Fibroblast of the conjunctiva (primary cell): Measurements from ENCODE around the gene KCNT1.

Experiments used
- DNase-seq: peaks from one replicate; pipeline ENCODE4 v3.0.0-alpha.2; 2010; ENCODE audit warnings: low read depth

The KCNT1 gene

DNA sequence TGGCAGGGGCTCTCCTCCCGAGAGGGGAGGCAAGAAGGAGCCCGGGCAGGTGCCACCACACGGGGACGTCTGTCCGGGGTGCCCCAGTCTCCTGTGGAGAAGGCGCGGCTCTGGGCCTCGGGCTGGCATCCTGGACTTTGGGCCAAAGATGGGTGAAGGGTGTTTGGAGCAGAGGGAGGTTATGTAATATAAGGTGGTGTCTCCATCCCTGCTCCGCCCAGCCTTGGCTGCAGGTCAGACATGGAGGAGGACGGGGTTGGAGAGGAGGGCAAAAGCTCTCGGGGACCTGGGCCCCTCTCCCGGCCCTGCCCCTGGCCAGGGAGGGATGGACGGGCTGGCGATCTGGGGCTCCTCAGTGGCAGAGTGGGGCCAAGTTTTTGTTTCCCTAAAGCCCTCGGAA lies 1.5 kb upstream of the KCNT1 start:
- no peak for DNase-seq

DNA sequence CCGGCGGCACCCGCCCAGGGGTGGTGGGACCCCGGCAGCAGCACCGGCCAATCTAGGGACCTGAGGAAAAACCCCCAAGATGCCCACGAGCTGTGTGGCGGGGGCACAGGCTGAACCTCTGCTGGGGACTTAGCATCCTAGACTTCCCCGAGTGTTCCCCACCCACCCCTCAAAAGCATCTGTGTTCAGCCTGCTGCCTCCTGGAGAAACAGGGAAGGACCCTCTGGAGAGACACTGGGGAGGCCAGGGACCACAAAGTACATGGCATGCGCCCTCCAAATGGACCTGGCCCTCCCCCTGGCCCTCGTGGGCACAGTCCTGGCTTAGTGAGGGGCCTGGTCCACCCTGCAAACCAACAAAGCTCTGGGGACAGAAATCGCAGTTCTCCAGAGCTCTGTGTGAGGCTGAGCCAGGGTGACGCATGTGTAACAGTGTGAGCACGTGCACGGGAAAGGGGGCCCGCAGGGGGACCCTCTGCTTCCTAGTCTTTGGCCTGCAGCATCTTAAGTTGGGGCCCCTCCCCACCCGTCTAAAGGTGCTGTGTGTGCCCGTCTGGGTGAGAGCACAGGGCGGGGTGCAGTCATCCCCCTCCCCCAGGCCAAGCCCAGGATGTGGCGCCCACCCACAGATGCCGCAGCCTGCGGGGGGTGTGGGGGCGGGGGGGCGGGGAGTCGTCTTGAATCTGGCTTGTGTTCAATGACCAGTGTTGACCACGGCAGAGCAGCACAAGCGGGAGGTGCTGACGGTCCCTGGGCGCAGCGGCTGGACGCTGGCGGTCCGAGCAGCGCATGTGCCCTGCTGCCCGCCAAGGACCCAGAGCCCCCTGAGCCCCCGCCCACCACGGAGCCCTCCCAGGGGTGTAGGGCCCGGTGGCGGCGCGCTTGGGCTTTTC lies 672 bp upstream of the KCNT1 start:
- DNase-seq, result no peak

DNA sequence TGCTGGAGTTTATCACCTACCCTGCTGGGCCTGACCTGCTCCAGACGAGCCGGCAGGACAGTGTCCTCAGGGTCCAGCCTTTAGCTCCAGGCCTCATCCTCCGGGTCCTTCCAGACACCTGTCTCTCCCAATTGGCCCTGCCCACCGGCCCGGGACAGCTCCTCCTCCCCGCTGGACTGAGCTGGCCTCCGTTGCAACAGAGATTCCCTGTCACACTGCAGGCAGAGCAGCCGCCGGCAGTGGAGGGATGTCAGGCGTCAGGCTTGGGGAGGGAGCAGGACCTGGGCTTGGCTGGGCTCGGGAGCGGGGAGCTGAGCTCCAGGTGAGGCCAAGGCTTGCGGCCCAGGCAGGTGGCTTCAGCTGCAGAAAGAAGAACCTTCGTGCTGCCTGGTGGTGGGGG lies 1.7 kb downstream of the KCNT1 start:
- no peak for DNase-seq

DNA sequence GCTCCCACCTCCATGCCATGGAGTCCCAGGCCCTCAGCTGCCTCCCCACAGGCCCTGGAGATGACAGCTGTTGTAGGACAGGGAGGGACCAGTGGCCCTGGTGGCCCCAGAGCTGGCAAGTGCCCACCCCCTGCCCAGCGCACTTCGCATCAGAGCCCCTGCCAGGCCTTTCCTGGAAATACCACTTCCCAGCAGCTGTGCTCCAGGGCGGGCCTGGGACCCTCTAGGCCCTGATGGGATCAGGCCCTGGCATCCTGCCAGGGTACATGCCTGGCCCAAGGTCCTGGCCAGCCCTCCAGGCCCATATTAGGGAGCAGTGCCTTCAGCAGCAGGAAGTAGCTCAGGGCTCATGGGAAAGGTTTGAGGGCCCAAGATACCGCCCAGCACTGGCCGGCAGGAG lies 2.5 kb downstream of the KCNT1 start:
- DNase-seq, result no peak

DNA sequence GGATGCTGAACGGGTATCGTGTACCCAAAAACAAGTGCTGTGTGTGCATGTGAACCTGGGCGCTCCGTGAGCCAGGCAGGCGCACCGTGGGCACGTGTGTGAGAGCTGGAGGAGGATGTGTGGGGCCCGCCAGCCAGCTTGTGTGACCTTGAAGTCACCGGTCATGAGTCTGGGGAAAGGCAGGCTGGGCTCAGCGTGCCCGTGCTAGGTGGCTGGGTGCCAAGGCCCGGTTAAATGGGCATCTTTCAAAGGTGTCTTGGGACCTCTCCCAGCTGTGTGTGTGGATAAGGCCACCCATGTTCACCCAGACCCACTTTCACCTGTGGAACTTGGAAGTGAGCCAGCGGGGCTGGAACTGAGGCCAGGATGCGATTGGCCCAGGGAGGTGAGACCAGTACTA lies 3.4 kb downstream of the KCNT1 start:
- no peak for DNase-seq

DNA sequence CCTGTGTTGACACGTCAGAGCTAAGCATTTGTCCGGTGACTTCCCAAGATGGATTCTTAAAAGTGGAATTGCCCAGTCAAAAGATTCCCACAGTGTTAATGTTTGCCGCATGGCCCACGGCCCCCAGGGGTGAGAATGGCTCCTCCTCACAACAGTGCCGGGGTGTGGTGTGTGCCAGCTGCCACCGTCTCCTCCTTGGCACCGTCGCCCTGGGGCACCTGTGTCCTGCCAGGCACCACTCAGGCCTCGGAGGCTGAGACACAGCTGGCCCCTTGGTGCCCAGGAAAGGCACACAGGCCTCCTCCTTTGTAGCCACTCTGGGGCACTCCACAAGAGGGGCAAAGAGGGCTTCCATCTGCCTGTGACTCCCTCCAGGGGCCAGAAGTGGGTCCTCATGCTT lies 4.3 kb downstream of the KCNT1 start:
- DNase-seq, result no peak

DNA sequence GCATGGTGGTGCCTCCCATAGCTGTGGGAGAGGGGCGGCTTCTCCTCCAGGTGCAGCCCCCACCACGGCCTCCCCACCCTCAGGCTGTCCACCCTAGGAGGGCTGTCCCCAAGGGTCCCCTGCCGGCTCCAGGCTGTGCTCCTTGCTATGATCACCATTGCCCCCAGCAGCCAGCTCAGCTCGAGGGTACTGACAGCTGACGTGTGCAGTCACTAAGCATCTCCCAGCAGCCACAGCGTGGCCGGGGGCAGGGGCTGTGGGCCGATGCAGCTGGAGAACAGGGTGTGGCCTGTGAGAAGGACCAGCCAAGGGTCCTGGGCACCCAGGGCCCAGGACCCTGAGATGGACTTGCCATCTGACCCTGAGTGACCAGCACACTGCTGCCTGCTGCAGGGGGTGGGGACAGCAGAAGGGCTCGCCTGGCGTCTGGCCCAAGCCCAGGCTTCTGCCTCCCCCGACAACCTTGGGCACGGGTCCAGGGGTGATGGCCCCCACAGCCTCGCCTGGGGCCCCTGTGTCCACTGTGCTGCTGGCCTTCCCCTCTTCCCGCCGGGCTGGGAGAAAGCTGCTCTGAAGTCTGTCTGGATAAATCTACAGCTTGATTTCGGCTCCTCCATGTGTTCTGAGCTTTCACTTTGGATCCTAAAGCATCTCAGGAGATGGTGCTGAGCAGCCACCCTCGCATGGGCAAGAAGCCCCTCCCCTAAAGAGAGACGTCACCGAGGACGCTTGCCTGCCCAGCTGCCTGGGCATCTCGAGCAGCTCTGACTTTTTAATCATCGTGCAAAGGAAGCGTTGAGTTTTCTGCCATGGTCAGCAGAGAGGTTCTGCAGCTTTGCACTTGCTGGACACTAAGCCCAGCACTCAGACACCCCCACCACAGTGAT lies 5.5 kb downstream of the KCNT1 start:
- DNase-seq, result no peak

DNA sequence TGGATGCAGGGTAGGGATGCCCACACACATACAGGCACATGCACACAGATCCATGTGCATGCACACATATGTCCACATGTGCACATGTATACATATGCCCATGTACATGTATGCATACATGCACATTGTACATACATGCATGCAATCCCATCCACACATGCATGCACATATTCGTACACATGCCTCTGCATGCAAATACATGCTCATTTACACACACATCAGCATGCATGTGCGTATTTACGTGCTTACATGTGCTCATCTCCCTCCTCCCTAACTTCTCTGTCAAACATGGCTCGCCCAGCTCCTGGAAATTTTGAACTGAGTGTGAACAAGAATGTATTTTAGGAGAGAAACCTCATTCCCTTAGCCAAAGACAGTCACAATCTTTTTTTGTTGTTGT lies 6.2 kb downstream of the KCNT1 start:
- DNase-seq, result no peak

DNA sequence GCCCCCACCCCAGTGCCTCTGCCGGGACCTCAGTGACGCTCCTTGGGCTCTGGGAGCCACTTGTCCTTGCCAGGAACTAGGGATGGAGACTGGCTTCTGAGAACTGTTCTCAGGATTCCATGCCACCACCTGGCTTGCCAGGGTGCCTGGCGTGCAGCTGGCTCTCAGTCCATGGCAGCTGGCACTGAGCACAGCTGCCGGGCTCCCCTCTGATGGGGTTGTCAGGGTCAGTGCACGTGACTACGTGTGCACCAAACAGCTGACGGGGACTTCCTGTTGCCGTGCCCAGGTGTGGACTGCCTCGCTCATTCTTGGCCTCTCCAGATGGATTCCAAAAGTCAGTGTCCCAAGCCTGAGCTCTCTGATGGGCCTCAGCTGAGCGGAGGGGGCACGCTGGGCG lies 9.4 kb downstream of the KCNT1 start:
- DNase-seq, result no peak

DNA sequence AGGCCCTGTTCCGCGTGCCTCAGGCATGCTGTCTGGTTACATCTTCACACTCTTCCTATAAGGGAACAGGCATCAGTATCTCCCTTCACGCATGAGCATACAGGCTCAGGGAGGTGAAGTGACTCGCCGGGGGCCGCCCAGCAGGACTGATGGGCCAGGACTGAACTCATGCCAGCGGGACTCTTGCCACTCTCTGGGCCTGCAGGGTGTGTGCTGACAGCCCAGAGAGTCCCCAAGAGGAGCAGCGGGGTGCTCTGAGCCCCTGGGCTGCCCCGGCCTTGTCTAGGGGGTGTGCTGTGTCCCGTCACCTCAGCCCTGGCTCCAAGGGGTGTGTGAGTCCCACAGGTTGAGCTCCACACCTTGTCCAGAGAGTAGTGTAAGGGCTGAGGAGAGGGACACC lies 9.9 kb downstream of the KCNT1 start:
- DNase-seq, result no peak

DNA sequence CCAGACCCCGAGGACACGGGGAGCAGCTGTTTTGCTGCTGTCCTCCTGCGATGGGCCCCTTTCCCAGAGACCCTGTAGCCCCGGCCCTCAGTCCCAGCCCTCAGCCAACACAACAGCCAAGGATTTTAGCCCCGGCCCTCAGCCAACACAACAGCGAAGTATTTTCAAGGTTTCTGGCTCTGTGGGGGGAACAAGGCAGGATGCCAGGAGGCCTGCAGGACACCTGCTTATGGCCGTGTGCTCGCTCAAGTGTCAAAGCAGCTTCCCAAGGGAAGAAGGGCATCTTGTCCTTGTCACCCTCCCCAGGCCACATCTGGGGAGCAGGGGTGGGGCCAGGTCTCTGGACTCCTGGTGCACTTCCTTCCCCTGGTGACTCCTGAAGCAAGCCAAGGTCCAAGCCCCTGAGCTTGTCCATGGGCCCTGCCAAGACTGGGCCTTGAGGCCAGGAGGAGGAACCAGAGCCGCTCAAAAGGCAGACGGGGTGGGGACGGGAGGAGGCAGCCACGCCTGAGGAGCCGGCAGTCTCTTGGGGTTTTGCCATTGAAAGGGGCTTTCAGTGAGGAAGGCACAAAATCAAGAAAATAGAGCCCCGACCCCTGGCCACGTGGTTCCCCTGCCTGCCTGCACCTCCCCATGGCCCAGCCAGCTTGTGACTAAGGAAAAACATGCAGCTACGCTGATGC lies 10.8 kb downstream of the KCNT1 start:
- DNase-seq, result no peak

DNA sequence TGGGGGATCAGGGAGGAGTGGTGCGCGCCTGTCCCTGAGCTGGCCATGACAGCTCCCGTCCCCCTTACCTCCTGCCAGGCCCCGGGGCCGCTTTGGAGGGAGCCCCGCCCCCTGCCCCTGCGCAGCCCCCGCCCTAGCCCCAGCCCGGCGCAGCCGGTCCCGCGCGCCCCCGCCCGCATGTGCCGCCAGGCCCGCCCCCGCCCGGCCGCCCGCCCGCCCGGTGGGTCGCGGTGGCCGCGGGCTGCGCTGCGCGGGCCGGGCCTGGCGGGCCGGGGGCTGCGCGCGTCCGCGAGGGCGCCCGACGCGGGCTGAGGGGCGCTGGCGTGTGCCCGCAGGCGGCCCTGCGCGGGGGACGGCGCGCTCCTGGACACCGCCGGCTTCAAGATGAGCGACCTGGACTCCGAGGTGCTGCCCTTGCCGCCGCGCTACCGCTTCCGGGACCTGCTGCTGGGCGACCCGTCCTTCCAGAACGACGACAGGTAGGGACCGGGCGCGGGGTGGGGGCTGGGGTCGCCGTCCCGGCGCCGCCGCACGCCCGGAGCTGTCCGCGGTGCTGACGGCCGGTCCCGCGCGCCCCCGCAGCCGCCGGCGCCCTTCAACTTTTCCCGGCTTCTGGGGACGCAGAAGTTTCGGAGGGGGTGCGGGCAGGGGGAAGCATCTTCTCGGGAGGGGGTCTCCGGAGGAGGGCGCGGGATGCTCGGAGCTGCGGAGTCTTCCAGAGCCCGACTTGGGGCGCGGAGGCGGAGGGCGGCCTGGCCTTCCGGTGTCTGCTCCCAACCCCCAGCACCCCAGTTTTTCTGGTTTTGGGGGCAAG lies 12.5 kb downstream of the KCNT1 start:
- DNase-seq, result no peak

DNA sequence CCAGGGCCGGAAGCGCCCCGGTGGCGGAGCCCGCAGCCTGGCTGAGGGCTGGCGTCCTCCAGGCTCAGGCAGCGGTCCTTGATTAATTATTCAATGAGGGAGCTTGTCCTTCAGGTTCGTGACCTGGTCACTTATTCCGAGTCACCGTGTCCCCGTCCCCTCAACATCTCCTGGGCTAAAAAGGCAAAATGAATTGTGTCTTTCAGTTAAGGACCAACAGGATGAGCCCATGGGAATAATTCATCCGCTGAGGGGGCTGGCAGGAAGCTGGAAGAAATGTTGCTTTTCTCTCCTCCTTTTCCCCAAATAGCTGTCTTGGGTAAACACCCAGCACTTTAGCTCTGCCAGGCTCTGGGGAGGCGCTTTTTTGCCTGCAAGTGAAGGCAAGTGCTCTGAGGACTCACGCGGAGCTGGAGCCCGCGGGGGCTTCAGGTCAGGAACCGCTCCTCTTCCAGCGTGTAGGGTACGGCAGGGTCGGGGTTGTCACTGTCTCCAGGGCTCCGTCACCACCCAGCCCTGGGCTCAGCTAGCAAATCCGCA lies 13.1 kb downstream of the KCNT1 start:
- no peak for DNase-seq

DNA sequence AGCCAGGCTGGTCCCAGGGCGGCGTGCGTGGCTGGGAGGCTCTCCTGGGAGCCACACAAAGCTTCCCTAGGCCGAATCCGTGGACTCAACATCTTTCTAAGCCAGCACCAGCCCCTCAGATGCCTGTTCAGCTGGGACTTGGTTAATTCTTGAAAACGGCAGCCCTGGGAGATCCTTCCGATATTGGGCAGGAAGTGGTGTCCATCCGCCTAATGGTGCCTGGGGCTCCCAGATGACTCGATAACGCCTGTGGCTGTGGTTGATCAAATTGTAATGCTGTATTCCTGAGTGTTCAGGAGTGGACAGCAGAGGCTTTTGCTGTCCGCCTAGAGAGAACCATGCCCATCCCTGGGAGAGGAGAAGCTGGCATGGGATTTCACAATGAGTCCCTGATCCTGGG lies 14.1 kb downstream of the KCNT1 start:
- DNase-seq, result no peak

DNA sequence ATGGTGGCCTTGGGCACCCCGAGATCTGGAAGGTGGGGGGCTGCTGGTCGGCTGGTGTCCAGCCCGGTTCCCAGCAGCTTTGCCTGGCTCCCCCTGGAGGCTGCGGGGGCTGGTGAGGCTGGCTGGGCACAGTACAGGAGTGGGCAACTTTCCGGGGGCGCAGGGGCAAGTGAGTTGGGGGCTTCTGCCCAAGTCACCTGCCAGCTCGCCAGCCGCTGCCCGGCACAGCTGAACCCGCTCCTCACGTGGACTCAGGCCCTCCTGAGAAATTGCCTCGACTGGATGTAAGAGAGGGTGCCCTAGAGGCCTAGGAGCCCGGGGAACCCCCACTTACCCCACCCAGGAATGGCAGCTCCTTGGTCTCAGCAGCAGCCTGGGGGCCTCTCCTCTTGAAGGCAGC lies 15.4 kb downstream of the KCNT1 start:
- no peak for DNase-seq

DNA sequence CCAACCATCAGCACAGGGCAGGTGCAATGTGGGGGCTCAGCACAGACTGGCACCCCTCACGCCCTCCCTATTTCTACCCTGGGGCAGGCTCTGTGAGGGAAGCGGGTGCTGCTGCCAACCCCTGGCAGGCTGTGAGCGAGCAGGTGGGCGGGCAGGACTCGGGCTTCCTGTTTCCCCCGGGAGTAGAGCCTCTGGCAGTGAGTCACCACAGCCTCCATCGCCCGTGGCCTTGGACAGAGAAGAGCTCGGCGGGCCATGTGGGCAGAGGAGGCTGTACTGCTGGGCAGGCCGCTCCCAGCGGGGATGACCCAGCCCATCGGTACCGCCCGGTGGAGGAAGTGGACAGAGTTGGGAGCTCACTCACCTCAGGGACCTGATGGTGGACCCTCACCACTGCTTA lies 16.6 kb downstream of the KCNT1 start:
- DNase-seq, result no peak

DNA sequence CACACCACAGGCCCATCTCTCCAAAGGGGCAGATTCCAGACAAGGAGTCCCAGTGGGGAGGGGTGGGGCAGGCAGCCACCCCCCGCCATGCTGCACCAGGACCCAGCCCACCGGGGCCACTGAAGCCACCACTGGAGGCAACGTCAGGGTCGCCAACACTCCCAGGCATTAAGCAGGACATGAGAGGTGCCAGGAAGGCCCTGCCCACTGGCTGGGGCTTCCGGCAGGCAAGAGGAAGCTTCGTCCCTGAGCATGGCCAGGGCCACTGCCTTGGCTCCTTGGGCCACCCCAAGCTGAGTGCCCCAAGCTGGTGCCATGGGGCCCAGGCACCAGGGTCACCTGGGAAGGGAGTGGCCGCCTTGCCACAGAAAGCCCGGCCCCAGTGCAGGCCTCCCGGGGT lies 17.5 kb downstream of the KCNT1 start:
- DNase-seq, result no peak

DNA sequence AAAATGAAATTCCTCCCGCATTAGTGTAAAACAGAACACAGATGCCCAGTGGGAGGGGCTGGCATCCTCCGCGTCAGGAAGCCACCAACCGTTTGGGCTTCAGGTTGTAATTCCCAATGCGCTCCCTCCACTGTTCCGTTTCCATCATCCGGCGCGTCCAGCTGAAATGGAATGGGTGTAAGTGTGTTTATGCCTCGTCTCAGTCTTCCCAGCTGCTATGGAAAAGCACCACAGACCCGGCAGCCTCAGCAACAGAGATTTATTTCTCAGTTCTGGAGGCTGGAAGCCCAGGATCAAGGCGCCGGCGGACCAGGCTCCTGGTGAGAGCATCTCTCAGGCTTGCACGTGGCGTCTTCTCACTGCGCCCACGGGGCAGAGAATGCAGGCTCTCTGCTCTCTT lies 20.4 kb downstream of the KCNT1 start:
- DNase-seq, result no peak

DNA sequence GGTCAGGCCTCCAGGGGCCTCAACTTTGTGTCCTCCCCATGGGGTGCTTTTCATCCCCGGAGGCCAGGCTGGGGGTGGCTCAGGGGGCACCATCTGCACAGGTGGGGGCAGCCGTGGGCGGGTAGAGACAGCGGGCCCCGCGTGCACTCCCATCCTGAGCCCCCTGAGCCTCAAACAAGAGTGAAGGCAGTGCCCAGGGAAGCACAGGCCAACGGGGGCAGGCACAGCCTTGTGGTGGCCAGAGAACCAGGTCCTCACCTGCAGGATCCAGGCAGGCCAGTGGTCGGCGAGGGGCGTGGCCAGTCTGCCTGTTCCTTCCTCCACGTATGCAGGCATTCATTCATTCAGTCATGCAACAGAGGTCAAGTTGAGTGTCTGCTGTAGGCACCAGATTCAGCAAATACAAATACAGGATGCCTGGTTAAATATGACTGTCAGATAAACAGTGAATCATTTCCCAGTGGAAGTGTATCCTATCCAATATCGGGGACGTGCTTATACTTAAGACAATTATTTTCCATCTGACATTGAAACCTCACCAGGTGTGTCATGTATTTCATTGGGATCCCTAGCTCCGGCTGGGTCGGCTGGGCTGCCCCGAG lies 22.3 kb downstream of the KCNT1 start:
- DNase-seq, result no peak

DNA sequence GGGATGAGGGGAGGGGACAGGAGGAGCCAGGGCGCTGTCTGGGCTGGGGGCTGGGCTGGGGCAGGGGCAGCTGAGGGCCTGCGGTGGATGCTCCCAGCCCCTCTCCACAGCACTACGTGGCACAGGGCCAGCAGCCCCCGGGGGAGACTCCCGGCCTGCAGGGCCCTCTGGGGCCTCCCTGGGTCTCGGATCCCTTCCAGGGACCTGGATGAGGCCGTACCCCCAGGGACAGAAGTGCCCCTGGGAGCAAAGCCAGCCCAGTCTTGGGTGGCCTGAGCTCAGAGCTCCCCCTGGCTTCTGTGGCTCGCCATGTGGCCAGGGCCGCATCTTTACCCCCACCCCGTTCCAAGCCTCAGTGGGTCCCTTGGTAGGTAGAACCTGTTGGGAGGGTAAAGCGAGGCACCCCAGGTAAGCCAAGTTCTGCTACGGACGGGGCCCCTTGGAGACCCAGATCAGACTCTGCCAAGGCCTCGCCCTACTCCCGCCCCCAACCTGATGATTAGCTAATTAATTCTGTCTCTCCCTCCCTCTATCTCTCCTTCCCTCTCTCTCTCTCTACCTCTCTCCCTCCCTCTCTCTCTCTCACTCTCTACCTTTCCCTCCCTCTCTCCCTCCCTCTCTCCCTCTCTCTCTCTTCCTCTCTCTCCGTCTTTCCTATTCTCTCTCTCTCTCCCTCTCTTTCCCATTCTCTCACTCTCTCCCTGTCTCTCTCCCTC lies 24.3 kb downstream of the KCNT1 start:
- DNase-seq, result no peak
